A549 (cell line): ENCODE data around the gene AGR2. TPM values are rescaled to one million over a fixed set of nuclear protein-coding genes. Genes with fewer than 3 reads are reported as not detected.
"Not testable (repeated sequence)": the region's sequence is repeated elsewhere in the genome, so short reads cannot be mapped to it uniquely, and the experiment has no call there.

Source experiments
- ATAC-seq, 2 experiments: fragments of 200-7000 bp in 1 of 2; fragments of >200 bp in 1 of 2; cut with Nextera tagmentation in 1 of 2; cut with Tn5 transposase in 1 of 2; 3 replicates each; pipeline versions ENCODE4 v1.8.0 to v1.9.1; 2018 to 2020; ENCODE audit warnings: mild to moderate bottlenecking in 1 of 2, moderate library complexity in 1 of 2
- CTCF ChIA-PET: fragments of 300-600 bp; sonication (Branson Sonifier 250); formaldehyde crosslinking; extraction: SDS; loops from one replicate; lab custom pipeline; 2021; ENCODE audit warnings: antibody characterized with exemption, inconsistent platforms; lab: Yijun Ruan, JAX
- POLR2A ChIA-PET: fragments of 350-600 bp; formaldehyde crosslinking; extraction: SDS; loops from one replicate; lab custom pipeline; 2021; ENCODE audit warnings: antibody characterized with exemption, inconsistent platforms; lab: Yijun Ruan, JAX
- DNase-seq, 2 experiments: peaks; one replicate each; pipeline versions ENCODE4 v3.0.0 to v3.0.0-alpha.2; 2011 to 2016; ENCODE audit warnings: low read depth in 1 of 2, low spot score in 1 of 2
- FAIRE-seq: peaks from 2 replicates; lab custom pipeline; 2011; peaks lifted over from hg19 to GRCh38; lab: Jason Lieb, UNC
- H3K27ac ChIP-seq, 2 experiments: fragments of >200 bp; sonication (Bioruptor Twin); formaldehyde crosslinking; 3 replicates each; pipeline ENCODE4 v1.5.1; 2016 to 2017
- H3K4me1 ChIP-seq: fragments of >200 bp; sonication (Bioruptor Twin); formaldehyde crosslinking; 3 replicates; pipeline ENCODE4 v1.6.1; 2016
- H3K4me2 ChIP-seq: fragments of >200 bp; sonication (Bioruptor Twin); formaldehyde crosslinking; 3 replicates; pipeline ENCODE4 v1.6.1; 2016
- H3K4me3 ChIP-seq: fragments of >200 bp; sonication (Bioruptor Twin); formaldehyde crosslinking; 3 replicates; pipeline ENCODE4 v1.5.1; 2016
- H3K9me3 ChIP-seq: fragments of >200 bp; sonication (Bioruptor Twin); formaldehyde crosslinking; 3 replicates; pipeline ENCODE4 v1.6.1; 2016
- CBX8 ChIP-seq: fragments of 200-600 bp; sonication (generic); IDR thresholded peaks from 2 replicates; pipeline ENCODE4 v1.6.1; 2016
- CEBPB ChIP-seq, 2 experiments: fragments of >200 bp in 1 of 2; sonication (Bioruptor Twin) in 1 of 2; formaldehyde crosslinking in 1 of 2; IDR thresholded peaks; 2 replicates each; pipeline ENCODE4 v1.6.1; 2012 to 2016
- CHD2 ChIP-seq: fragments of 150-350 bp; IDR thresholded peaks from 2 replicates; pipeline ENCODE4 v1.6.1; 2014; ENCODE audit warnings: low read length; ENCODE audit not compliant: partially characterized antibody
- FOSB ChIP-seq: fragments of 250-450 bp; sonication (Bioruptor Pico); IDR thresholded peaks from 2 replicates; pipeline ENCODE4 v1.5.0; 2020; ENCODE audit warnings: mild to moderate bottlenecking, moderate library complexity
- FOSL2 ChIP-seq, 2 experiments: fragments of 450-650 bp in 1 of 2; fragments of >200 bp in 1 of 2; sonication (Bioruptor Twin) in 1 of 2; formaldehyde crosslinking; IDR thresholded peaks; 2 replicates each; pipeline versions ENCODE4 v1.5.0 to v1.6.1; 2016 to 2020; ENCODE audit warnings: mild to moderate bottlenecking in 1 of 2, moderate library complexity in 1 of 2
- HEYL ChIP-seq: fragments of 250-450 bp; sonication (Bioruptor Pico); IDR thresholded peaks from 2 replicates; pipeline ENCODE4 v1.8.0; 2021; ENCODE audit warnings: mild to moderate bottlenecking, moderate library complexity
- JUN ChIP-seq, 2 experiments: fragments of >200 bp; sonication (Bioruptor Twin); formaldehyde crosslinking; IDR thresholded peaks; 2 replicates in 1 of 2; 3 replicates in 1 of 2; pipeline ENCODE4 v1.6.1; 2016 to 2017
- KDM1A ChIP-seq: fragments of 200-600 bp; sonication (generic); IDR thresholded peaks from 2 replicates; pipeline ENCODE4 v1.6.1; 2016; ENCODE audit warnings: low read depth, mild to moderate bottlenecking
- KDM5A ChIP-seq: fragments of 200-600 bp; sonication (generic); IDR thresholded peaks from 2 replicates; pipeline ENCODE4 v1.6.1; 2016; ENCODE audit warnings: antibody characterized with exemption, mild to moderate bottlenecking
- MAFK ChIP-seq: fragments of 450-650 bp; IDR thresholded peaks from 2 replicates; pipeline ENCODE4 v1.6.1; 2014; ENCODE audit not compliant: partially characterized antibody
- MAX ChIP-seq: IDR thresholded peaks from 2 replicates; pipeline ENCODE4 v1.6.1; 2012
- MAZ ChIP-seq: fragments of 150-350 bp; IDR thresholded peaks from 2 replicates; pipeline ENCODE4 v1.6.1; 2014; ENCODE audit warnings: antibody characterized with exemption, low read depth, low read length, borderline replicate concordance
- NFE2L2 ChIP-seq: fragments of 150-350 bp; conservative IDR thresholded peaks from 2 replicates; pipeline ENCODE4 v1.6.1; 2014; ENCODE audit warnings: low read length
- PHF8 ChIP-seq: fragments of 200-600 bp; sonication (generic); IDR thresholded peaks from 2 replicates; pipeline ENCODE4 v1.6.1; 2016; ENCODE audit warnings: low read depth, mild to moderate bottlenecking, antibody characterized with exemption, moderate library complexity, borderline replicate concordance
- POLR2A ChIP-seq: IDR thresholded peaks from 2 replicates; pipeline ENCODE4 v1.6.1; 2012; ENCODE audit warnings: mild to moderate bottlenecking, low read length
- RFX5 ChIP-seq: fragments of 450-650 bp; IDR thresholded peaks from 2 replicates; pipeline ENCODE4 v1.7.1; 2014; ENCODE audit warnings: antibody characterized with exemption, mild to moderate bottlenecking, moderate library complexity
- RNF2 ChIP-seq: fragments of 200-600 bp; sonication (generic); IDR thresholded peaks from 2 replicates; pipeline ENCODE4 v1.6.1; 2016; ENCODE audit warnings: low read depth, mild to moderate bottlenecking, antibody characterized with exemption, moderate library complexity, borderline replicate concordance
- ZC3H11A ChIP-seq: fragments of 450-650 bp; IDR thresholded peaks from 2 replicates; pipeline ENCODE4 v1.6.1; 2014; ENCODE audit warnings: antibody characterized with exemption, mild to moderate bottlenecking
- WGBS: methylation state at CpG from one replicate; pipeline ENCODE4 v1.1.6; 2017; ENCODE audit errors: missing lambda C conversion rate; 5-methylcytosine and 5-hydroxymethylcytosine counted together
- polyA minus RNA-seq: library from RNA; depleted of rRNA, polyadenylated mRNA; stranded (reverse); fragments of >200 nt; gene quantifications from 2 replicates; pipeline ENCODE4 v1.2.3, GENCODE V29; 2011; rRNA and poly(A)+ RNA removed
- polyA plus RNA-seq, 4 experiments: library from polyadenylated mRNA; depleted of rRNA in 3 of 4; stranded (reverse); fragments of >200 nt; fragmentation: RNase III in 1 of 4; extraction: RNeasy Plus Mini Kit Qiagen cat#74134 plus additional on column Dnase treatment in 1 of 4; gene quantifications; 2 replicates in 3 of 4; 3 replicates in 1 of 4; pipeline ENCODE4 v1.2.3, GENCODE V29; 2011 to 2017
- TF ChIP-seq, protein P1 (sequence below): fragments of >200 bp; sonication (Bioruptor Twin); formaldehyde crosslinking; IDR thresholded peaks from 2 replicates; pipeline ENCODE4 v1.6.1; 2016
- TF ChIP-seq, protein P2 (sequence below): IDR thresholded peaks from 2 replicates; pipeline ENCODE4 v1.6.1; 2012
- TF ChIP-seq, protein P3 (sequence below): fragments of 450-650 bp; IDR thresholded peaks from 2 replicates; pipeline ENCODE4 v1.6.1; 2014; ENCODE audit warnings: antibody characterized with exemption
- TF ChIP-seq, protein P4 (sequence below): fragments of 250-450 bp; sonication (Bioruptor Pico); IDR thresholded peaks from 2 replicates; pipeline ENCODE4 v1.5.0; 2021; ENCODE audit warnings: mild to moderate bottlenecking, moderate library complexity, borderline replicate concordance

The AGR2 gene
- polyA plus RNA-seq (2011; rRNA removed) (479 and 682 TPM in 2 replicates), polyA plus RNA-seq (2017; fragmentation: RNase III; extraction: RNeasy Plus Mini Kit Qiagen cat#74134 plus additional on column Dnase treatment) (60.7 to 67.5 TPM (median 61.8 TPM) in 3 replicates), polyA minus RNA-seq (203 and 270 TPM in 2 replicates)
- 144 and 151 TPM in 2 replicates for polyA plus RNA-seq (2012; cell fraction: cytosol; rRNA removed)
- 84.8 and 108 TPM in 2 replicates for polyA plus RNA-seq (2012; cell fraction: nucleus; rRNA removed)

DNA sequence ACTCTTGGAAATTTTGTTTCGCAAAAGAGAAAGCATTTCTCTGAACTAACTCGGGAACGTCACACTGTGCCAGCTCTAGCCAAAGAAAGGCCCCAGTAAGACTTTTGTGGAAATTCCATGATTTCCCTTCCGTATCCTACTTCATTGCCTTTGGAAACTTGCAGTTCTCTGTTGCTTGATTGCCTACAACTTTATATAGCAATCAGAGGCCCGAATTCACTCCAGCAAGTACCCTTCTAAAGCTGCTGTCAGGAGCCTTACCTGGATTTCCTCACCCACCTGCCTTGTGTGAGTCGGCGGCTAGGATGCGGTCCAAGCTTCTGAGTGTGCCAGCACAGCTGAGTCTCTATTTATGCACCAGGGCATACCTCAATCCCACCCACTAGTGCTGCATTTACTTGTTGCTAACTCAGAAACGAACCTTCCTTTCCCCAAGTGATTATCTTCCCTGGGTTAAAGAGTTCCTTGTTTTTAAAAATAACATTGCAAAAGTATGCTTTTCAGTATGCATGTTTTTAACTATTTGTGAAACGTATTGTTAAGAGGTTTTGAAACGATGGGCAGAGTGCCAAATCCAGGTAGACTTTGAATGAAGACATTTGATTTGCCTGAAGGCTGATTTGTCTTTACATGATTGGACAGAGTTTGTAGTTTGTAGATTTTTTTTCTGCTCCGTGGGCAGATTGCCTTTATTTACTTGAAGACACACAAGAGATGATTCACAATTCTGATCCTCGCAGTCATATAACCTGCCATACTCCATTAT, at the start of gene AGR2:
Gene AGR2, minus strand, starts transcription at position 326 of the 766 bp plus-strand sequence. CDS start 3,203 bp downstream, outside the sequence.
- ATAC-seq = peak; percentile 78 to 81
- no peaks in the 10 kb centered on the region for H3K9me3 ChIP-seq
- TF ChIP-seq, protein P1, sequence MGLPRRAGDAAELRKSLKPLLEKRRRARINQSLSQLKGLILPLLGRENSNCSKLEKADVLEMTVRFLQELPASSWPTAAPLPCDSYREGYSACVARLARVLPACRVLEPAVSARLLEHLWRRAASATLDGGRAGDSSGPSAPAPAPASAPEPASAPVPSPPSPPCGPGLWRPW = no peak
- TF ChIP-seq MAFK (peak; percentile 33), FOSL2 (IDR thresholded peaks at IDR 0.05) (peak; percentile 31; the same call in 1 of the 2 replicates), FOSL2 (CRISPR knock-in tag; IDR thresholded peaks at IDR 0.05) (peak; percentile 74), PHF8 (peak; percentile 20; the same call in 1 of the 2 replicates), CHD2 (no peak), NFE2L2 (no peak), MAZ (no peak), KDM1A (no peak), KDM5A (no peak), CEBPB (IDR thresholded peaks at IDR 0.05) (0 out of 4 replicates have a peak, but pooled peaks of 1 of the 2 experiments have one; percentile 3), FOSB (CRISPR knock-in tag) (no peak), CBX8 (no peak), RNF2 (no peak), MAX (peak; percentile 42; the same call in 1 of the 2 replicates), HEYL (CRISPR knock-in tag) (peak; percentile 20; the same call in 1 of the 2 replicates), JUN (IDR thresholded peaks at IDR 0.05) (peak in 1 of 2 experiments; percentile 63; a peak in 1 of 5 replicates), POLR2A (peak; percentile 82), RFX5 (0 out of 2 replicates have a peak, but pooled peaks have one; percentile 48), ZC3H11A (no peak)
- TF ChIP-seq, protein P2, sequence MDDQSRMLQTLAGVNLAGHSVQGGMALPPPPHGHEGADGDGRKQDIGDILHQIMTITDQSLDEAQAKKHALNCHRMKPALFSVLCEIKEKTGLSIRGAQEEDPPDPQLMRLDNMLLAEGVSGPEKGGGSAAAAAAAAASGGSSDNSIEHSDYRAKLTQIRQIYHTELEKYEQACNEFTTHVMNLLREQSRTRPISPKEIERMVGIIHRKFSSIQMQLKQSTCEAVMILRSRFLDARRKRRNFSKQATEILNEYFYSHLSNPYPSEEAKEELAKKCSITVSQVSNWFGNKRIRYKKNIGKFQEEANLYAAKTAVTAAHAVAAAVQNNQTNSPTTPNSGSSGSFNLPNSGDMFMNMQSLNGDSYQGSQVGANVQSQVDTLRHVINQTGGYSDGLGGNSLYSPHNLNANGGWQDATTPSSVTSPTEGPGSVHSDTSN = 0 out of 2 replicates have a peak, but pooled peaks have one; percentile 36
- TF ChIP-seq, protein P3, sequence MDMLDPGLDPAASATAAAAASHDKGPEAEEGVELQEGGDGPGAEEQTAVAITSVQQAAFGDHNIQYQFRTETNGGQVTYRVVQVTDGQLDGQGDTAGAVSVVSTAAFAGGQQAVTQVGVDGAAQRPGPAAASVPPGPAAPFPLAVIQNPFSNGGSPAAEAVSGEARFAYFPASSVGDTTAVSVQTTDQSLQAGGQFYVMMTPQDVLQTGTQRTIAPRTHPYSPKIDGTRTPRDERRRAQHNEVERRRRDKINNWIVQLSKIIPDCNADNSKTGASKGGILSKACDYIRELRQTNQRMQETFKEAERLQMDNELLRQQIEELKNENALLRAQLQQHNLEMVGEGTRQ = no peak
- TF ChIP-seq, protein P4, sequence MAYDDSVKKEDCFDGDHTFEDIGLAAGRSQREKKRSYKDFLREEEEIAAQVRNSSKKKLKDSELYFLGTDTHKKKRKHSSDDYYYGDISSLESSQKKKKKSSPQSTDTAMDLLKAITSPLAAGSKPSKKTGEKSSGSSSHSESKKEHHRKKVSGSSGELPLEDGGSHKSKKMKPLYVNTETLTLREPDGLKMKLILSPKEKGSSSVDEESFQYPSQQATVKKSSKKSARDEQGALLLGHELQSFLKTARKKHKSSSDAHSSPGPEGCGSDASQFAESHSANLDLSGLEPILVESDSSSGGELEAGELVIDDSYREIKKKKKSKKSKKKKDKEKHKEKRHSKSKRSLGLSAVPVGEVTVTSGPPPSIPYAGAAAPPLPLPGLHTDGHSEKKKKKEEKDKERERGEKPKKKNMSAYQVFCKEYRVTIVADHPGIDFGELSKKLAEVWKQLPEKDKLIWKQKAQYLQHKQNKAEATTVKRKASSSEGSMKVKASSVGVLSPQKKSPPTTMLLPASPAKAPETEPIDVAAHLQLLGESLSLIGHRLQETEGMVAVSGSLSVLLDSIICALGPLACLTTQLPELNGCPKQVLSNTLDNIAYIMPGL (CRISPR knock-in tag) = no peak
- TF ChIP-seq, all 56 proteins: peak for 10
- Histone ChIP-seq H3K4me1 (peaks cover 53% of the 10 kb centered on the region), H3K27ac (peak within 1 kb of the TSS; percentile 76 to 82), H3K4me2 (peak within 1 kb of the TSS; percentile 80), H3K4me3 (peak within 1 kb of the TSS; percentile 48)
- peak; percentile 43 to 85 for DNase-seq
- POLR2A ChIA-PET = interaction anchor here (0.9 to 2.5 kb wide), 2 partner anchors 19 to 42 kb away, joined by 3 to 14 read pairs; no protein-coding TSS in a partner anchor
- under 1% methylated on average over 13 of the region's 13 CpGs for WGBS
- CTCF ChIA-PET = interaction anchor here (0.8 to 6.6 kb wide), 5 partner anchors 42 to 112 kb away, joined by 3 to 35 read pairs (median 4); no protein-coding TSS in a partner anchor
- FAIRE-seq = peak; percentile 95

DNA sequence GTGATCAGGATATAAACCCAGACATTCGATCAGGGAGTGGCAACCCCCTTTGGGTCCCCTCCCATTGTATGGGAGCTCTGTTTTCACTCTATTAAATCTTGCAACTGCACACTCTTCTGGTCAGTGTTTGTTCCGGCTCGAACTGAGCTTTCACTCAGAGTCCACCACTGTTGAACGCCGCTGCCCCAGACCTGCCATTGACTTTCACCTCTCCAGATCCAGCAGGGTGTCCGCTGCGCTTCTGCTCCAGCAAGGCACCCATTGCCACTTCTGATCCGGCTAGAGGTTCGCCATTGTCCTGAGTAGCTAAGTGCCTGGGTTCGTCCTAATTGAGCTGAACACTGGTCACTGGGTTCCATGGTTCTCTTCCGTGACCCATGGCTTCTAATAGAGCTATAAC, 48.4 kb upstream of the AGR2 start:
- FAIRE-seq, ATAC-seq, POLR2A ChIA-PET, H3K4me2 ChIP-seq, H3K9me3 ChIP-seq, DNase-seq, H3K4me3 ChIP-seq, H3K4me1 ChIP-seq: not testable (repeated sequence)
- WGBS = 93% methylated on average over 10 of the region's 11 CpGs
- CTCF ChIA-PET = interaction anchor here (0.6 to 1.4 kb wide), 2 partner anchors 38 to 793 kb away, joined by 4 to 9 read pairs; no protein-coding TSS in a partner anchor
- peak overlapping the region in 1 of 2 experiments; percentile 6; a peak in 1 of 6 replicates for H3K27ac ChIP-seq
